Calu3 (cell line): Measurements from ENCODE around the gene CMTM5. TPM values are rescaled to one million over a fixed set of nuclear protein-coding genes. Genes with fewer than 3 reads are reported as not detected.
"Not testable (repeated sequence)": the region's sequence is repeated elsewhere in the genome, so short reads cannot be mapped to it uniquely, and the experiment has no call there.

ENCODE experiments used
- BruUV-seq: library from RNA; stranded (reverse); fragments of 400-500 nt; replicated peaks from 2 replicates; lab custom pipeline; 2021; lab: Mats Ljungman, UMichigan
- CTCF ChIA-PET: fragments of 300-600 bp; sonication (Branson Sonifier 250); formaldehyde crosslinking; loops from one replicate; lab custom pipeline; 2022; ENCODE audit warnings: antibody characterized with exemption; lab: Charles Lee
- DNase-seq: peaks from one replicate; pipeline ENCODE4 v3.0.0; 2022
- H3K27ac Mint-ChIP-seq: one replicate; pipeline ENCODE4 v1.8.0; 2022; ENCODE audit warnings: mixed read lengths; ENCODE audit not compliant: unreplicated experiment
- H3K27me3 Mint-ChIP-seq: one replicate; pipeline ENCODE4 v1.8.0; 2022; ENCODE audit warnings: mixed read lengths; ENCODE audit not compliant: unreplicated experiment
- H3K36me3 Mint-ChIP-seq: one replicate; pipeline ENCODE4 v1.8.0; 2022; ENCODE audit warnings: mild to moderate bottlenecking, moderate library complexity, mixed read lengths; ENCODE audit not compliant: insufficient read depth, unreplicated experiment
- H3K4me1 Mint-ChIP-seq: one replicate; pipeline ENCODE4 v1.8.0; 2022; ENCODE audit warnings: mild to moderate bottlenecking, low read depth, mixed read lengths; ENCODE audit not compliant: unreplicated experiment
- H3K4me3 Mint-ChIP-seq: one replicate; pipeline ENCODE4 v1.8.0; 2022; ENCODE audit warnings: mild to moderate bottlenecking, low read depth, moderate library complexity, mixed read lengths; ENCODE audit not compliant: unreplicated experiment
- H3K9me3 Mint-ChIP-seq: one replicate; pipeline ENCODE4 v1.8.0; 2022; ENCODE audit warnings: low read depth, mixed read lengths; ENCODE audit not compliant: unreplicated experiment
- CTCF ChIP-seq: fragments of 200-600 bp; IDR thresholded peaks from one replicate; pipeline ENCODE4 v1.8.0; 2022; ENCODE audit warnings: antibody characterized with exemption; ENCODE audit not compliant: unreplicated experiment
- intact Hi-C: fragments of 100-400 bp; cut with micrococcal nuclease; formaldehyde crosslinking; loops from one replicate; pipeline ENCODE4 v1.10.0; 2022; ENCODE audit not compliant: unreplicated experiment
- total RNA-seq: library from RNA; stranded (reverse); gene quantifications from 2 replicates; pipeline ENCODE4 v1.2.3, GENCODE V29; 2022

CMTM5 gene
- total RNA-seq, 1 experiment from 2014 or later, result not detected

GRCh38 chr14:23414906-23415820 lies 38.3 kb downstream of the CMTM5 start:
- Mint-ChIP-seq H3K4me3 (no peak overlapping the region), H3K9me3 (no peaks in the 10 kb centered on the region), H3K27ac (no peak overlapping the region), H3K27me3 (peaks cover 93% of the 10 kb centered on the region), H3K4me1 (no peaks in the 10 kb centered on the region), H3K36me3 (no peaks in the 10 kb centered on the region)
- intact Hi-C loops, result no loop called here
- no peak for TF ChIP-seq CTCF
- DNase-seq, result no peak
- CTCF ChIA-PET, result interaction anchor here (1.6 kb wide), 1 partner anchor 23 kb away, joined by 6 read pairs; no protein-coding TSS in a partner anchor
- BruUV-seq, result no TSS peak

GRCh38 chr14:23415821-23416778 lies 39.3 kb downstream of the CMTM5 start:
- intact Hi-C loops, result no loop called here
- no peaks in the 10 kb centered on the region for H3K4me1 Mint-ChIP-seq
- no TSS peak for BruUV-seq
- peaks cover 93% of the 10 kb centered on the region for H3K27me3 Mint-ChIP-seq
- H3K4me3 Mint-ChIP-seq, result no peak overlapping the region
- TF ChIP-seq CTCF, result no peak
- no peak overlapping the region for H3K27ac Mint-ChIP-seq
- CTCF ChIA-PET, result interaction anchor here (0.6 to 1.6 kb wide), 2 partner anchors 24 to 1873 kb away, joined by 4 to 6 read pairs; no protein-coding TSS in a partner anchor
- no peaks in the 10 kb centered on the region for H3K36me3 Mint-ChIP-seq
- H3K9me3 Mint-ChIP-seq, result no peaks in the 10 kb centered on the region
- DNase-seq, result no peak

GRCh38 chr14:23416801-23417200 lies 40.0 kb downstream of the CMTM5 start:
- intact Hi-C loops, result no loop called here
- H3K9me3 Mint-ChIP-seq, result no peaks in the 10 kb centered on the region
- TF ChIP-seq CTCF, result no peak
- H3K27ac Mint-ChIP-seq, result no peak overlapping the region
- CTCF ChIA-PET, result interaction anchor here (0.6 kb wide), 1 partner anchor 1874 kb away, joined by 4 read pairs; no protein-coding TSS in a partner anchor
- H3K27me3 Mint-ChIP-seq, result peaks cover 93% of the 10 kb centered on the region
- no peaks in the 10 kb centered on the region for H3K4me1 Mint-ChIP-seq
- BruUV-seq, result no TSS peak
- DNase-seq, result no peak
- no peak overlapping the region for H3K4me3 Mint-ChIP-seq
- no peaks in the 10 kb centered on the region for H3K36me3 Mint-ChIP-seq

- H3K9me3 Mint-ChIP-seq, H3K36me3 Mint-ChIP-seq, intact Hi-C loops, H3K4me1 Mint-ChIP-seq, H3K4me3 Mint-ChIP-seq, DNase-seq, CTCF ChIA-PET, BruUV-seq, H3K27ac Mint-ChIP-seq: not testable (repeated sequence)
- peaks cover 94% of the 10 kb centered on the region for H3K27me3 Mint-ChIP-seq
These were observed 40.4 kb downstream of the CMTM5 start for GRCh38 chr14:23417269-23417668.
